ENCODE measurements around the gene MRPS2. TPM values are rescaled to one million over a fixed set of nuclear protein-coding genes. Genes with fewer than 3 reads are reported as not detected.
"Not testable (repeated sequence)": the region's sequence is repeated elsewhere in the genome, so short reads cannot be mapped to it uniquely, and the experiment has no call there.

The MRPS2 gene
- total RNA-seq, 1 donor from 2014 or later = 50.1 TPM

DNA sequence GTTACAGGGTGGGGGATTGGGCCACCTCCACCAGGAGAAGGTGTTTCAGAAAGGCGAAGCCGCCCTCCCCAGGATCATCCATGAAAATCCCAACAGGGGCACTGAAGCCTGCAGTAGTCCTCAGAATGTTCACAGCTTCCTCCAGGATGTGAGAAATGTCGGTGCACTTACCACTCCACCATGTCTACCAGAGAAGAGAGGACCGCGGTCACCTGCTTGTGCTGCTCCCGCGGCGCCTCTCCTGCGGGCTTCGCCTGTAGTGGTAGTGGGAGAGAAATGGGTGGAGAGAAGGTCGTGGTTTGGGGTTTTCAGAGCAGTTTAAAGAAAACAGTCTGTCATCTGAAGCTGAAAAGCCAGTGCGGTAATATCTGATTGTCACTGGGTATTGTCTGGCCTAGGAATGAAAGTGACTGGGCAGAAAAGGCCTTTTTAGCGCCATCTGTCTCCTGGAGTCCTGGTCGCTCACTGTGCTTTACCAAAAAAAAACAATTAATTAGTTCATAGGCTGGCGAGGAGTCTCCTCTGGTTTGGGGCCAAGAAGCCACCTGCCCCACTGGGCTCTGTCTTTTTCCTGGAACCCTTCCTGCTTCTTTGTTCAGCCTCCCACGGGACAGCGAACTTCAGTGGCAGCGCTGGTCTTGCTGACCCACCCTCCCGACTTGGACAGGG, 43.9 kb upstream of the MRPS2 start:
- TF ChIP-seq POLR2AphosphoS5 (IDR thresholded peaks at IDR 0.05; ENCODE audit: insufficient read depth in 1 of 2, low read depth in 1 of 2) (no peak), POLR2A (IDR thresholded peaks at IDR 0.05) (no peak)
- TF ChIP-seq, protein P1, sequence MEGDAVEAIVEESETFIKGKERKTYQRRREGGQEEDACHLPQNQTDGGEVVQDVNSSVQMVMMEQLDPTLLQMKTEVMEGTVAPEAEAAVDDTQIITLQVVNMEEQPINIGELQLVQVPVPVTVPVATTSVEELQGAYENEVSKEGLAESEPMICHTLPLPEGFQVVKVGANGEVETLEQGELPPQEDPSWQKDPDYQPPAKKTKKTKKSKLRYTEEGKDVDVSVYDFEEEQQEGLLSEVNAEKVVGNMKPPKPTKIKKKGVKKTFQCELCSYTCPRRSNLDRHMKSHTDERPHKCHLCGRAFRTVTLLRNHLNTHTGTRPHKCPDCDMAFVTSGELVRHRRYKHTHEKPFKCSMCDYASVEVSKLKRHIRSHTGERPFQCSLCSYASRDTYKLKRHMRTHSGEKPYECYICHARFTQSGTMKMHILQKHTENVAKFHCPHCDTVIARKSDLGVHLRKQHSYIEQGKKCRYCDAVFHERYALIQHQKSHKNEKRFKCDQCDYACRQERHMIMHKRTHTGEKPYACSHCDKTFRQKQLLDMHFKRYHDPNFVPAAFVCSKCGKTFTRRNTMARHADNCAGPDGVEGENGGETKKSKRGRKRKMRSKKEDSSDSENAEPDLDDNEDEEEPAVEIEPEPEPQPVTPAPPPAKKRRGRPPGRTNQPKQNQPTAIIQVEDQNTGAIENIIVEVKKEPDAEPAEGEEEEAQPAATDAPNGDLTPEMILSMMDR (IDR thresholded peaks at IDR 0.05) = no peak

DNA sequence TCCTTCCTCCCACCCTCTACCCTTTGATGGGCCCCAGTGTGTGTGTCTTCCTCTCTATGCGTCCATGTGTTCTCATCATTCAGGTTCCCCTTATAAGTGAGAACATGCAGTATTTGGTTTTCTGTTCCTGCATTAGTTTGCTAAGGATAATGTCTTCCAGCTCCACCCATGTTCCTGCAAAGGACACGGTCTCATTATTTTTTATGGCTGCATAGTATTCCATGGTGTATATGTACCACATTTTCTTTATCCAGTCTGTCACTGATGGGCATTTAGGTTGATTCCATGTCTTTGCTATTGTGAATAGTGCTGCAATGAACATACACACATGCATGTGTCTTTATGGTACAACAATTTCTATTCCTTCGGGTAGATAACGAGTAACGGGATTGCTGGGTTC, 42.0 kb upstream of the MRPS2 start:
- H3K36me3 ChIP-seq, H3K27ac ChIP-seq: not testable (repeated sequence)

More for the DNA sequence above, 43.9 kb upstream of the MRPS2 start:
- DNase-seq (ENCODE audit: extremely low spot score in 2 of 2) = no peak
- Histone ChIP-seq H3K27me3 (no peaks in the 10 kb centered on the region), H3K4me1 (no peaks in the 10 kb centered on the region), H3K27ac (no peak overlapping the region), H3K4me3 (no peak overlapping the region), H3K9me3 (no peaks in the 10 kb centered on the region), H3K36me3 (no peaks in the 10 kb centered on the region)
- intact Hi-C loops (cut with DNase I) = no loop called here

DNA sequence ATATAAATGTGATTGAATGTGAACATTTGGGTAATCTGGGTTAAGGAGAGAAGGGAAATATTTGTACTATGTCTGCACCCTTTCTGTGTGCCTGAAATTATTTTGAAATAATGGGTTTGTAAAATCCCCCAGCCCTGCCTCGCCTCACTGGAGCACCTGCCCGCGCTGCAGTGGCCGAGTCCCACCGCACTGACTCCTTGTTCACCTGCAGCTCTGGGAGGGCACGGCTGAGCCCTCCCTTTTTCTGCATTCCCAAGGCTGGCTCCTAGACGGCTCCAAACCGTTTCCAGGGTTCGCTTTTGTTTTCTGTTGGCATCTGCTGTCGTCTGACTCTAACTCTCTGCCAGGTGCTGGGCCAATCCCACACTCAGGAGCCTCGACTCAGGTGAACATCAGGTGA, 38.5 kb upstream of the MRPS2 start:
- Histone ChIP-seq H3K27ac (no peak overlapping the region), H3K9me3 (no peaks in the 10 kb centered on the region), H3K4me1 (no peaks in the 10 kb centered on the region), H3K36me3 (no peaks in the 10 kb centered on the region), H3K27me3 (no peaks in the 10 kb centered on the region), H3K4me3 (no peak overlapping the region)
- TF ChIP-seq POLR2AphosphoS5 (IDR thresholded peaks at IDR 0.05; ENCODE audit: insufficient read depth in 1 of 2, low read depth in 1 of 2) = no peak
- TF ChIP-seq, protein P1 (IDR thresholded peaks at IDR 0.05) = no peak
- TF ChIP-seq POLR2A (IDR thresholded peaks at IDR 0.05) = no peak
- intact Hi-C loops (cut with DNase I) = no loop called here
- DNase-seq (ENCODE audit: extremely low spot score in 2 of 2) = no peak

More for the DNA sequence above, 42.0 kb upstream of the MRPS2 start:
- H3K4me3 ChIP-seq; intact Hi-C loops (cut with DNase I); DNase-seq (ENCODE audit: extremely low spot score in 2 of 2); H3K27me3 ChIP-seq; H3K9me3 ChIP-seq; H3K4me1 ChIP-seq: not testable (repeated sequence)

DNA sequence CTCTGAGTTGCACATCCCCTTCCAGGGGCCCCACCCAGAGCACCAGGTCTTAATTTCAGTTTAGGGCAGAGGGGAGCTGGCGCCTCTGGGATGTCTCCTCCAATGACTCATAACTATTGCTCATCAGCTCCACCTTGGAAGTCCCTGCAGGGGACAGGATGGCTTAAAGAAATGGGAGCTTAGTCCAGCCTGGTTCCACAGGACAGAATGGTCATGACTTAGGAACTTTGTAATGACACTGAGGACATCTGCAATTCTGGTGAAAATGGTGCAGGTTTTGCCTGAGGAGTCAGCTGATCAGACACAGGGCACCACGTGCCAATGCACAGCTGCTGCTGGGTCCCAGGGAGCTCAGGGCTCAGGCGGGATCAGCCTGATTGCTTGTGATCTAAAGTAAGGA, 37.3 kb upstream of the MRPS2 start:
- intact Hi-C loops (cut with DNase I) = no loop called here
- DNase-seq (ENCODE audit: extremely low spot score in 2 of 2) = no peak
- TF ChIP-seq POLR2AphosphoS5 (IDR thresholded peaks at IDR 0.05; ENCODE audit: insufficient read depth in 1 of 2, low read depth in 1 of 2) (no peak), POLR2A (IDR thresholded peaks at IDR 0.05) (no peak)
- TF ChIP-seq, protein P1 (IDR thresholded peaks at IDR 0.05) = no peak
- H3K27me3 ChIP-seq = no peaks in the 10 kb centered on the region
- H3K4me3 ChIP-seq = no peak overlapping the region
- no peaks in the 10 kb centered on the region for H3K4me1 ChIP-seq
- H3K27ac ChIP-seq = no peak overlapping the region
- no peaks in the 10 kb centered on the region for H3K36me3 ChIP-seq
- H3K9me3 ChIP-seq = no peaks in the 10 kb centered on the region

DNA sequence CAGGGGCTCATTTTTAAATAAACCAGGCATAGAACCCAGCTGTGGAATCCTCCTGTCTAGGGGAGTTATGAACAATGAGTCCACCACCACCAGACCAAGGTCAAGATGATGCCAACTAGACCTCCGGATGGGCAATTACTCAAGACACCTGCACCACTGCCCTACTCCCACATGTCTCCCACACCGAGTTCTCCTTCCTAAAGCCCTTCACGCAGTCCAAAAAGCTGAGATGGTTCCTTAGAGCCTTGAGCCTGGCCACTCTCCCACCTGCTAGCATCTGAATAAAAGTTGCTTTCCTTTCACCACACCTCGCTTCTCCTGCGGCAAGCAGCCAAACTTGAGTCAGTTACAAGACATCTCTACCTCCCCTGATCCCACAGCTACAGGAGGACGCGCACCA, 36.3 kb upstream of the MRPS2 start:
- TF ChIP-seq, protein P1 (IDR thresholded peaks at IDR 0.05) = no peak
- TF ChIP-seq POLR2AphosphoS5 (IDR thresholded peaks at IDR 0.05; ENCODE audit: insufficient read depth in 1 of 2, low read depth in 1 of 2) (no peak), POLR2A (IDR thresholded peaks at IDR 0.05) (no peak)
- intact Hi-C loops (cut with DNase I) = no loop called here
- H3K27ac ChIP-seq = no peak overlapping the region

More for the DNA sequence above, 36.3 kb upstream of the MRPS2 start:
- DNase-seq (ENCODE audit: extremely low spot score in 2 of 2) = no peak
- Histone ChIP-seq H3K36me3 (no peaks in the 10 kb centered on the region), H3K4me3 (no peak overlapping the region), H3K9me3 (no peaks in the 10 kb centered on the region), H3K4me1 (no peaks in the 10 kb centered on the region), H3K27me3 (no peaks in the 10 kb centered on the region)

Data from vagina (tissue), 2 donors.